ENCODE measurements around the gene PCID2. TPM values are rescaled to one million over a fixed set of nuclear protein-coding genes. Genes with fewer than 3 reads are reported as not detected.

PCID2 gene
- total and polyA plus RNA-seq, 7 experiments from 2014 or later, result 44.2 to 84.4 (median 77.1) TPM

DNA sequence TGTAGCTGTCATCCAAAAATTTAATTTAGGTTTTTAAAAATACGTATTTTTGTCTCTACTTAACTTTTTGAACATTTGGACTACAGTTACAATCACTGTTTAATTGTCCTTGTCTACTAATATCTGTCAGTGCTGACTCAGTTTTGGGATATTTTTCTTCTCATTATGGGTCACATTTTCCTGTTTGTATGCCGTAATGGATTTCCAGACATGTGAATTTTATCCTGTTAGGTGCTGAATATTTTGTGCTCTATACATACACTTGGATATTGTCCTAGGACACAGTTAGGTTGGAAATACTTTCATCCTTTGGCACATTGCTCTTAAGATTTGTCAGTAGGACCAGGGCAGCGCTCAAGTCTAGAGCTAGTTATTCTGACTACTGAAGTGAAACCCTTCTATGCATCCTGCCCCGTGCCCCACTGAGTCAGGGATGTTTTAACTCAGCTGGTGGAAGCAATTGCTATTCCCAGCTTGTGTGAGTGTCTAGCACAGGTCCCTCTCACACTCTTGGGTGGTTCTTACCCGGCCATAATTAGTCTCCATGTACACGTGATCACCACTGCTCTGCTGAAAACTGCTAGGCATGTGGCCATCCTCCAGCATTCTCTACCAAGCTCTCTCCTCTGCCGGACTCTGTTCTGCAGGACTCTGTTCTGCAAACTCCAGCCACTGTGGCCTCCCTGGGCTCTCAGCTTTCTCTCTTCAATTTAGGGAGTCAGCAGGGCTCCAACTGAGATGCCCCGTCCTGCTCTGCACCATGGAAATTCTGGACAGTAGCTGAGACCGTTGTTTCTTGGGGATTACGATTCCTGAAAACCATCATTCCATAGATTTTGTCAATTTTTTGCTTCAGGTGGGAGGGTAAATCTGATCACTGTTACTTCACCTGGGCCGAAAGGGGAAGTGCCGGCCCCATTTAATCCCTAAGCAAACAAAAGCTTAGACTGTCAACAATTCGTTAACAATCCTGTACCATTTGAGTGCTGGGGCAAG lies 38.9 kb downstream of the PCID2 start:
- H3K36me3 Mint-ChIP-seq, result peaks cover 4 to 39% (median 32%) of the 10 kb centered on the region in 5 donors
- Histone ChIP-seq H3K27me3 (ENCODE audit: control insufficient read depth in 2 of 2, insufficient read depth in 2 of 2, low read length in 2 of 2) (no peaks in the 10 kb centered on the region), H3K36me3 (ENCODE audit: control insufficient read depth in 2 of 3, insufficient read depth in 3 of 3, low read length in 3 of 3) (peaks cover 0 to 25% (median 0%) of the 10 kb centered on the region in 3 experiments), H3K4me1 (ENCODE audit: control insufficient read depth in 2 of 2, insufficient read depth in 2 of 2, low read length in 2 of 2) (peaks cover 0 to 6% of the 10 kb centered on the region in 2 donors), H3K9me3 (ENCODE audit: control insufficient read depth in 2 of 3, low read length in 3 of 3) (no peaks in the 10 kb centered on the region), H3K4me3 (ENCODE audit: low read length) (no peak overlapping the region), H3K27ac (ENCODE audit: low read depth, low read length) (no peak overlapping the region)
- ChIA-PET CTCF (interaction anchor here (0.6 kb wide), 1 partner anchor 83 kb away, joined by 3 read pairs; no protein-coding TSS in a partner anchor), POLR2A (interaction anchor here (1.4 kb wide), 1 partner anchor 15 kb away, joined by 6 read pairs; no protein-coding TSS in a partner anchor)
- H3K4me1 Mint-ChIP-seq, result peaks cover 0 to 26% (median 9%) of the 10 kb centered on the region in 7 donors
- H3K9me3 Mint-ChIP-seq, result peaks cover 0 to 16% (median 6%) of the 10 kb centered on the region in 11 donors
- no peaks in the 10 kb centered on the region for H3K27me3 Mint-ChIP-seq
- DNase-seq (no peak), ATAC-seq (no peak)
- no peak overlapping the region for H3K4me3 Mint-ChIP-seq
- intact Hi-C loops (cut with micrococcal nuclease), result no loop called here
- peak overlapping the region in 1 of 9 donors; percentile 68 for H3K27ac Mint-ChIP-seq

DNA sequence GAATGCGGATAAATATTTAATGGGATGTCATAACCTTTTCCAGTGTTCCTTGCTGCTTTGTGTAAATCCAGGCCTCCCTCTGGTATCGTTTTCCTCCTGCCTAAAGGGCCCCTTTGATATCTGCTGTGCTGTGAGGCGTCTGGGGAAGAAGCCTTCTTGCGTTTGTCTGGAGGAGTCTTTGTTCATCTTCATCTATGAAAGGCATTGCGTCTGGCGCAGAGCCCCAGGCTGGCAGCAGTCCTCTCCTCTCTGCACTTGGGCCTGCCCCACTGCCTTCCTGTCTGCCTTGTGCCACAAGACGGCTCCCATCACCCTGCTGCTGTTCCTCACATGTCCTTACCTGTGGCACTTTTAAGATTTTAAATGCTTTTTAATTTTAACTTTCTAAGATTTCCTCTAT lies 40.3 kb downstream of the PCID2 start:
- no peak for DNase-seq
- no peak for ATAC-seq
- H3K27me3 ChIP-seq (ENCODE audit: control insufficient read depth in 2 of 2, insufficient read depth in 2 of 2, low read length in 2 of 2), result no peaks in the 10 kb centered on the region
- ChIA-PET CTCF (no interaction called here), POLR2A (no interaction called here)
- Mint-ChIP-seq H3K4me3 (no peak overlapping the region), H3K36me3 (peaks cover 4 to 36% (median 29%) of the 10 kb centered on the region in 5 donors), H3K27ac (peak overlapping the region in 3 of 9 donors; percentile 26 to 68 (median 28)), H3K4me1 (peaks cover 0 to 30% (median 21%) of the 10 kb centered on the region in 7 donors), H3K9me3 (peaks cover 0 to 21% (median 6%) of the 10 kb centered on the region in 11 donors), H3K27me3 (no peaks in the 10 kb centered on the region)
- H3K9me3 ChIP-seq (ENCODE audit: control insufficient read depth in 2 of 3, low read length in 3 of 3), result no peaks in the 10 kb centered on the region
- no peak overlapping the region for H3K27ac ChIP-seq (ENCODE audit: low read depth, low read length)
- peaks cover 0 to 6% of the 10 kb centered on the region in 2 donors for H3K4me1 ChIP-seq (ENCODE audit: control insufficient read depth in 2 of 2, insufficient read depth in 2 of 2, low read length in 2 of 2)
- H3K36me3 ChIP-seq (ENCODE audit: control insufficient read depth in 2 of 3, insufficient read depth in 3 of 3, low read length in 3 of 3), result peaks cover 0 to 25% (median 0%) of the 10 kb centered on the region in 3 experiments
- intact Hi-C loops (cut with micrococcal nuclease), result no loop called here
- no peak overlapping the region for H3K4me3 ChIP-seq (ENCODE audit: low read length)

DNA sequence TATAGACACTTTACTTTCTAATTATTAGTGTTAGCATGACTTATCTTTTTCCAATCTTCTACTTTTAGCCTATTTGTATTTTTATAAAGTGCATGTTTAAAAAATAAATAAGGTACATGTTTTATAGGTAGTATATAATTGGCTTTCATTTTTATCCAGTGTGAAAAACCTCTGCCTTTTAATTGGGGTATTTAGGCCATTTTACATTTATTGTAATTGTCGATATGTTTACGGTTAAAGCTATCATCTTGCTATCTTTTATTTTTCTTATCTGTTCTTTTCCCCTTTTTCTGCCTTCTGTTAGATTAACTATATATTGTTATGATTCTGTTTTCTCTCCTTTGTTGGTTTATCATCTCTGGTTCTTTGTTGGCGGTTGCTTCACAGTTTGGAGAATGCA lies 40.9 kb downstream of the PCID2 start:
- H3K4me3 Mint-ChIP-seq, result no peak overlapping the region
- Histone ChIP-seq H3K4me3 (ENCODE audit: low read length) (no peak overlapping the region), H3K27me3 (ENCODE audit: control insufficient read depth in 2 of 2, insufficient read depth in 2 of 2, low read length in 2 of 2) (no peaks in the 10 kb centered on the region), H3K9me3 (ENCODE audit: control insufficient read depth in 2 of 3, low read length in 3 of 3) (no peaks in the 10 kb centered on the region), H3K4me1 (ENCODE audit: control insufficient read depth in 2 of 2, insufficient read depth in 2 of 2, low read length in 2 of 2) (peaks cover 0 to 6% of the 10 kb centered on the region in 2 donors), H3K36me3 (ENCODE audit: control insufficient read depth in 2 of 3, insufficient read depth in 3 of 3, low read length in 3 of 3) (peaks cover 0 to 21% (median 0%) of the 10 kb centered on the region in 3 experiments), H3K27ac (ENCODE audit: low read depth, low read length) (no peak overlapping the region)
- H3K9me3 Mint-ChIP-seq, result peaks cover 0 to 21% (median 6%) of the 10 kb centered on the region in 11 donors
- ATAC-seq (no peak), DNase-seq (no peak)
- CTCF ChIA-PET, result no interaction called here
- intact Hi-C loops (cut with micrococcal nuclease), result no loop called here
- H3K4me1 Mint-ChIP-seq, result peaks cover 0 to 32% (median 22%) of the 10 kb centered on the region in 7 donors
- H3K27me3 Mint-ChIP-seq, result no peaks in the 10 kb centered on the region
- peaks cover 4 to 36% (median 27%) of the 10 kb centered on the region in 5 donors for H3K36me3 Mint-ChIP-seq
- peak overlapping the region in 2 of 9 donors; percentile 28 to 59 for H3K27ac Mint-ChIP-seq
- POLR2A ChIA-PET, result no interaction called here

DNA sequence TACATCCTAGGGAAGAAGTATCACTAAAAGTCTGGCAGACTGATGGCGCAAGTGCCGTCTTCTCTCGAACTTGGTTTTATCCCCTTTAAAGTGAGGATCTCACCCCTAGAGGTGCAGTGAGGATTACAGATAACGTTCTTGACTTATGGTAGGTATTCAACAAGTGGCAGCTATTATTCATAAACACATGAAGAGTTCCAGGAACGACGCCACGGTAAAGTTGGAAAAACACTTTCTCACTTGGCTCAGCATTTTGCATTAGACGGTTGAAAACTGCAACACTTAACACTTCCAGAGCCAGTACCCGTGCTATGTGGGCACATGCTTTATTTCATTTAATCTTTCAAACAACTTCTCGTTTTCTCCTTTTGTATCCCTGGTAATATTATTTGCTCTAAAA lies 41.3 kb downstream of the PCID2 start:
- H3K4me3 ChIP-seq (ENCODE audit: low read length), result no peak overlapping the region
- H3K9me3 Mint-ChIP-seq, result peaks cover 0 to 21% (median 6%) of the 10 kb centered on the region in 11 donors
- POLR2A ChIA-PET, result interaction anchor here (0.7 to 1.6 kb wide), 3 partner anchors 8 to 17 kb away, joined by 3 to 5 read pairs (median 4); no protein-coding TSS in a partner anchor
- peaks cover 4 to 36% (median 27%) of the 10 kb centered on the region in 5 donors for H3K36me3 Mint-ChIP-seq
- peaks cover 0 to 32% (median 22%) of the 10 kb centered on the region in 7 donors for H3K4me1 Mint-ChIP-seq
- H3K27me3 ChIP-seq (ENCODE audit: control insufficient read depth in 2 of 2, insufficient read depth in 2 of 2, low read length in 2 of 2), result no peaks in the 10 kb centered on the region
- no peak overlapping the region for H3K27ac ChIP-seq (ENCODE audit: low read depth, low read length)
- ATAC-seq (no peak), DNase-seq (no peak)
- no peaks in the 10 kb centered on the region for H3K9me3 ChIP-seq (ENCODE audit: control insufficient read depth in 2 of 3, low read length in 3 of 3)
- H3K4me3 Mint-ChIP-seq, result no peak overlapping the region
- H3K27me3 Mint-ChIP-seq, result no peaks in the 10 kb centered on the region
- H3K36me3 ChIP-seq (ENCODE audit: control insufficient read depth in 2 of 3, insufficient read depth in 3 of 3, low read length in 3 of 3), result peaks cover 0 to 17% (median 0%) of the 10 kb centered on the region in 3 experiments
- H3K27ac Mint-ChIP-seq, result peak overlapping the region in 1 of 9 donors; percentile 59
- intact Hi-C loops (cut with micrococcal nuclease), result no loop called here
- CTCF ChIA-PET, result no interaction called here
- peaks cover 0 to 6% of the 10 kb centered on the region in 2 donors for H3K4me1 ChIP-seq (ENCODE audit: control insufficient read depth in 2 of 2, insufficient read depth in 2 of 2, low read length in 2 of 2)

DNA sequence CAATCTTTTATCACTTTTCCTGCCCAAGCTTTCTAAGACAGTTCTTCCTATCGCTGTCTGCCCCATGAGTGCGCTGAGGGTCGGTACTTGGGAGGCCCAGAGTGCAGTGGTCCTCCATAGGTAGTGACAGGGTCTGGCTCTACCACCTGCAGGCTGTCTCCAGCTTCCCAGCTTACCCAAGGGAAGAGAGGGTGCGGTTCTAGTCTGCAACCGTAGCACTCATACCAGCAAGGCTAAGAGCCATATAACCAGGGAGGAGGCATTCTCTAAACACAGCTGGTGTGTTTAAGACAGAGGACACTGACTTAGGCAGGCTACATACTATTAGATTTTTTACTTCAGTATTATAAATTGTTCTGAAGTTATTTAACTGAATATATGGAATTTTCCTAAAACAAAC lies 41.8 kb downstream of the PCID2 start:
- Histone ChIP-seq H3K4me3 (ENCODE audit: low read length) (no peak overlapping the region), H3K4me1 (ENCODE audit: control insufficient read depth in 2 of 2, insufficient read depth in 2 of 2, low read length in 2 of 2) (peaks cover 0 to 6% of the 10 kb centered on the region in 2 donors), H3K27me3 (ENCODE audit: control insufficient read depth in 2 of 2, insufficient read depth in 2 of 2, low read length in 2 of 2) (no peaks in the 10 kb centered on the region), H3K36me3 (ENCODE audit: control insufficient read depth in 2 of 3, insufficient read depth in 3 of 3, low read length in 3 of 3) (peaks cover 0 to 13% (median 0%) of the 10 kb centered on the region in 3 experiments), H3K27ac (ENCODE audit: low read depth, low read length) (no peak overlapping the region), H3K9me3 (ENCODE audit: control insufficient read depth in 2 of 3, low read length in 3 of 3) (no peaks in the 10 kb centered on the region)
- Mint-ChIP-seq H3K4me1 (peaks cover 0 to 32% (median 22%) of the 10 kb centered on the region in 7 donors), H3K27me3 (no peaks in the 10 kb centered on the region), H3K9me3 (peaks cover 0 to 21% (median 6%) of the 10 kb centered on the region in 11 donors), H3K27ac (peak overlapping the region in 2 of 9 donors; percentile 27 to 59), H3K36me3 (peaks cover 4 to 35% (median 26%) of the 10 kb centered on the region in 5 donors), H3K4me3 (no peak overlapping the region)
- POLR2A ChIA-PET, result interaction anchor here (0.7 to 1.6 kb wide), 3 partner anchors 9 to 17 kb away, joined by 3 to 5 read pairs (median 4); no protein-coding TSS in a partner anchor
- ATAC-seq (no peak), DNase-seq (no peak)
- CTCF ChIA-PET, result no interaction called here
- intact Hi-C loops (cut with micrococcal nuclease), result no loop called here

DNA sequence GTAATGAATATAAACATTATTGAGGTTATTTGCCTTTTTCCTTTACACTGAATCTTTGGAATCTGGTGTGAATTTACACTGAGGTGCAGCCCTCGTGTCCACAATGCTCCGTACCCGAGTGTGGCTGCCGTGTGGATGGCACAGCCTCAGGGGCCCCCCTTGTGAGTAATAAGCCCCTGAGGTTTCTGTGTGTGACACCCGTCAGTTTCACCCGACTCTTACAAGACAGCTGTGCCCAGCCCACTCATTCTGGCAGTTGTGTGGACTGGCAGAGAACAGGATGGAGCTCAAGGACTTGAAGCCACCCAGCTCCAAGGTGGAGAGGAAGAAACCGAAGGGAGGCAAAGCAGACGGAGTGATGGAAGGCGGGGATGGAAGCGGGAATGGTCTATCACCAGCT lies 42.2 kb downstream of the PCID2 start:
- ChIA-PET POLR2A (interaction anchor here (0.8 to 1.6 kb wide), 2 partner anchors 11 to 18 kb away, joined by 4 to 5 read pairs; no protein-coding TSS in a partner anchor), CTCF (no interaction called here)
- no peak for ATAC-seq

More for the DNA sequence above, 42.2 kb downstream of the PCID2 start:
- intact Hi-C loops (cut with micrococcal nuclease), result no loop called here
- peaks cover 0 to 2% (median 0%) of the 10 kb centered on the region in 5 donors for H3K27me3 Mint-ChIP-seq
- H3K9me3 ChIP-seq (ENCODE audit: control insufficient read depth in 2 of 3, low read length in 3 of 3), result no peaks in the 10 kb centered on the region
- H3K4me1 ChIP-seq (ENCODE audit: control insufficient read depth in 2 of 2, insufficient read depth in 2 of 2, low read length in 2 of 2), result peaks cover 3 to 9% of the 10 kb centered on the region in 2 donors
- no peak overlapping the region for H3K27ac ChIP-seq (ENCODE audit: low read depth, low read length)
- H3K27ac Mint-ChIP-seq, result peak overlapping the region in 3 of 9 donors; percentile 11 to 59 (median 27)
- no peak overlapping the region for H3K4me3 Mint-ChIP-seq
- no peak overlapping the region for H3K4me3 ChIP-seq (ENCODE audit: low read length)
- H3K9me3 Mint-ChIP-seq, result peaks cover 0 to 21% (median 6%) of the 10 kb centered on the region in 11 donors
- peaks cover 0 to 9% (median 0%) of the 10 kb centered on the region in 3 experiments for H3K36me3 ChIP-seq (ENCODE audit: control insufficient read depth in 2 of 3, insufficient read depth in 3 of 3, low read length in 3 of 3)
- no peak for DNase-seq
- no peaks in the 10 kb centered on the region for H3K27me3 ChIP-seq (ENCODE audit: control insufficient read depth in 2 of 2, insufficient read depth in 2 of 2, low read length in 2 of 2)
- peaks cover 0 to 32% (median 25%) of the 10 kb centered on the region in 7 donors for H3K4me1 Mint-ChIP-seq
- H3K36me3 Mint-ChIP-seq, result peaks cover 4 to 31% (median 24%) of the 10 kb centered on the region in 5 donors

Data from naive thymus-derived CD4-positive, alpha-beta T cell (primary cell).